HG02852 (cell line): Measurements from ENCODE around the gene OGA.

ENCODE experiments used
- ATAC-seq: cut with Tn5 transposase; IDR thresholded peaks from one replicate; pipeline ENCODE4 v1.9.1; 2021; ENCODE audit warnings: mild to moderate bottlenecking, moderate library complexity; ENCODE audit not compliant: unreplicated experiment

OGA gene

GRCh38 chr10:101776161-101776817 lies 42.0 kb downstream of the OGA start:
- ATAC-seq = no peak

- ATAC-seq = no peak
Measured at GRCh38 chr10:101775273-101776160, 42.7 kb downstream of the OGA start, which contains the start of gene FGF8. TSS of gene FGF8 (minus strand) at chr10:101776114. CDS start at chr10:101775900, 214 bp downstream.

- ATAC-seq = no peak
Measured at GRCh38 chr10:101774589-101775272, 43.5 kb downstream of the OGA start.

GRCh38 chr10:101773923-101774588 lies 44.2 kb downstream of the OGA start:
- ATAC-seq = no peak

- ATAC-seq = no peak
Measured at GRCh38 chr10:101772895-101773761, 45.1 kb downstream of the OGA start.

GRCh38 chr10:101772017-101772894 lies 46.0 kb downstream of the OGA start:
- ATAC-seq = no peak

- no peak for ATAC-seq
Measured at GRCh38 chr10:101771380-101771779, 46.9 kb downstream of the OGA start.

GRCh38 chr10:101770331-101771215 lies 47.7 kb downstream of the OGA start:
- no peak for ATAC-seq

GRCh38 chr10:101769541-101770180 lies 48.6 kb downstream of the OGA start:
- ATAC-seq = no peak

- no peak for ATAC-seq
Measured at GRCh38 chr10:101768791-101769170, 49.5 kb downstream of the OGA start.

- ATAC-seq = no peak
Measured at GRCh38 chr10:101767966-101768790, 50.1 kb downstream of the OGA start.

GRCh38 chr10:101767600-101767945 lies 50.7 kb downstream of the OGA start:
- no peak for ATAC-seq

- no peak for ATAC-seq
Measured at GRCh38 chr10:101766753-101767599, 51.3 kb downstream of the OGA start.

- ATAC-seq = no peak
Measured at GRCh38 chr10:101766306-101766705, 51.9 kb downstream of the OGA start.

DNA sequence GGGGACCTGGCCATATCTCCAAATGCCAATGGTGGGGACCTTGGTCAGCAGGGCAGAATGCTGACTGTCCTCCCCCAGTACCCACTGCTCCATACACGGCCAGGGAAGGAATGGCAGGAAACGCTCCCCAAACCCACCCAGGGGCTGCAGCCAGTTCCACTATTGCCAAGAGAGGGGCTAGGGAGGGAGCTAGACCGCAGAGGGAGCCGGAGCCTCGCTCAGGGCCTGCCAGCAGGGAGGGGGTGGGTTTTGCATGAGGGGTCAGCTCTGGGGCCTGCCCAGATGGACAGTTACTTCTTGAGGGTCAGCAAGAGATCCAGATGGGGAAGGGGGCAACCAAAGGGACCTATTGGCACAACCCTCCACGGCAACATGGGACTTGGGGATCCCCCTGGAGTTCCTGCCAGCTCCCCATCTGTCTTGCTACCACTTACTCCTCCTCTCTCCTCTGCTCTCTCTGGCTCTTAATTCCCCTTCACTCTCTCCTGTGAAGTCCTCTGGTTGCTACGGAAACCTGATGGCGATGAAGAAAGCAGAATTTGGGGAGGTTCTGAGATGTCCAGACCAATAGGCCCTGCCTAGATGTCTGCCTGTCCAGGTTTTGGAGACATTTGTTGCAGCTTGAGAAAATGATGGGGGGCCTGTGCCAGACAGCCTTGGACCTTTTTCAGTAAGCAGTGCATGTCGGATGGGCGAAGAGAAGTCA lies 55.0 kb downstream of the OGA start:
- ATAC-seq = no peak
